GM12875 (cell line): ENCODE data around the gene WNK3.

Experiments
- H3K4me3 ChIP-seq: one replicate; pipeline ENCODE4 v1.5.1; 2011; ENCODE audit warnings: low read depth, low read length, control low read depth
- TF ChIP-seq, protein P1 (sequence below): IDR thresholded peaks from 2 replicates; pipeline ENCODE4 v1.5.1; 2011; ENCODE audit warnings: low read depth, mild to moderate bottlenecking, control low read depth, inconsistent platforms, low read length, moderate library complexity, borderline replicate concordance; ENCODE audit not compliant: insufficient read depth

Gene WNK3

DNA sequence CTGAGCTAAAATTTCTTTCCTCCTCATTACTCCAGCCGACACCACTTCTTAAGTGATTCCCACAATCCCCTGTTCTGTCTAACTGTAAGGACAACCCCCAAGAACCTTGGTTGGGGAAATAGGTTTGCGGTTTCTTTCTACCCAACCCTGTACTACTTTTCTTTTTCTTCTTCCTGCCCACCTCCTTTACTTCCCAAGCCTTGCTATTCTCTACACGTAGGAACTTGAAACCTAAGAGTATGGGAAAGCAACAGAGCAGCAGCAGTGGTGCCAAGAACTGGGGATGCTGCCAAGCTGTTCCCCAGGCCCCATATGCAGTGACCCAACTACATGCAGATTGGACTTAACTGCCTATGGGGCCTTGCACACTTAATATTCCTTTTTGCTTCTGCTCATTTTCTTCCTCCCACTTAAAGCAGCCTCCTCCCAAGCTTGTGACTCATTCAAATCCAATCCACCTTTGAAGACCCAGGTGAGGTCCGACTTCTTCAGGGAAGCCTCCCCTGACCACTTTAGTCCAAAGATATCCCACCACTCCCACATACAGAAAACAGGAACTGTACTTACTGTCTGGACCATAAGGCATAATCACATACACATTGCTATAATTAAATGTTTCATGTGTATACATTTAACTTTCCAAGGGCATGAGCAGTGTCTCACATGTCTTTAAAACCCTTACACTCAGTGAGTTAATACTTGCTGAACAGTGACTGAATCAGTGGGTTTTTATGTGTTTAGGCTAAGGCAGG lies 176.5 kb downstream of the WNK3 start:
- TF ChIP-seq, protein P1, sequence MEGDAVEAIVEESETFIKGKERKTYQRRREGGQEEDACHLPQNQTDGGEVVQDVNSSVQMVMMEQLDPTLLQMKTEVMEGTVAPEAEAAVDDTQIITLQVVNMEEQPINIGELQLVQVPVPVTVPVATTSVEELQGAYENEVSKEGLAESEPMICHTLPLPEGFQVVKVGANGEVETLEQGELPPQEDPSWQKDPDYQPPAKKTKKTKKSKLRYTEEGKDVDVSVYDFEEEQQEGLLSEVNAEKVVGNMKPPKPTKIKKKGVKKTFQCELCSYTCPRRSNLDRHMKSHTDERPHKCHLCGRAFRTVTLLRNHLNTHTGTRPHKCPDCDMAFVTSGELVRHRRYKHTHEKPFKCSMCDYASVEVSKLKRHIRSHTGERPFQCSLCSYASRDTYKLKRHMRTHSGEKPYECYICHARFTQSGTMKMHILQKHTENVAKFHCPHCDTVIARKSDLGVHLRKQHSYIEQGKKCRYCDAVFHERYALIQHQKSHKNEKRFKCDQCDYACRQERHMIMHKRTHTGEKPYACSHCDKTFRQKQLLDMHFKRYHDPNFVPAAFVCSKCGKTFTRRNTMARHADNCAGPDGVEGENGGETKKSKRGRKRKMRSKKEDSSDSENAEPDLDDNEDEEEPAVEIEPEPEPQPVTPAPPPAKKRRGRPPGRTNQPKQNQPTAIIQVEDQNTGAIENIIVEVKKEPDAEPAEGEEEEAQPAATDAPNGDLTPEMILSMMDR = no peak
- peak overlapping the region; percentile 81 for H3K4me3 ChIP-seq

DNA sequence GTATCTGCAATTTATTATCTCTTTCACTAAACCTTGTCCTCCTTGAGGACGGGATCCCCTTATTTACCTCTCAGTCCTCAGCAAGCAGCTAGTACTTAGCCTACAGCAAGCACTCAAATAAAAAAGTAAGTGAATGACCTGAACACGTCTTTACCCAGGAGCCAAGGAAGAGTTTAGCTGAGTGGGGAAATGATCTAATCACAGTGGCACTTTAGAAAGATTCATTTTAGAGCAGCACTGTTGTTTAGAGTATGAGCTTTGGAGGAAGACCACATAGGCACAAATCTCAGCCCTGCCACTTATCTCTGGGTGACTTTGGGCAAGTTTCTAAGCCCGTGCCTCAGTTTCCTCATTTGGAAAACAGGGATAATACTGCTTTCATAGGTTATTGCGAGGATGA lies 177.4 kb downstream of the WNK3 start:
- H3K4me3 ChIP-seq = peak overlapping the region; percentile 11
- TF ChIP-seq, protein P1 = no peak

DNA sequence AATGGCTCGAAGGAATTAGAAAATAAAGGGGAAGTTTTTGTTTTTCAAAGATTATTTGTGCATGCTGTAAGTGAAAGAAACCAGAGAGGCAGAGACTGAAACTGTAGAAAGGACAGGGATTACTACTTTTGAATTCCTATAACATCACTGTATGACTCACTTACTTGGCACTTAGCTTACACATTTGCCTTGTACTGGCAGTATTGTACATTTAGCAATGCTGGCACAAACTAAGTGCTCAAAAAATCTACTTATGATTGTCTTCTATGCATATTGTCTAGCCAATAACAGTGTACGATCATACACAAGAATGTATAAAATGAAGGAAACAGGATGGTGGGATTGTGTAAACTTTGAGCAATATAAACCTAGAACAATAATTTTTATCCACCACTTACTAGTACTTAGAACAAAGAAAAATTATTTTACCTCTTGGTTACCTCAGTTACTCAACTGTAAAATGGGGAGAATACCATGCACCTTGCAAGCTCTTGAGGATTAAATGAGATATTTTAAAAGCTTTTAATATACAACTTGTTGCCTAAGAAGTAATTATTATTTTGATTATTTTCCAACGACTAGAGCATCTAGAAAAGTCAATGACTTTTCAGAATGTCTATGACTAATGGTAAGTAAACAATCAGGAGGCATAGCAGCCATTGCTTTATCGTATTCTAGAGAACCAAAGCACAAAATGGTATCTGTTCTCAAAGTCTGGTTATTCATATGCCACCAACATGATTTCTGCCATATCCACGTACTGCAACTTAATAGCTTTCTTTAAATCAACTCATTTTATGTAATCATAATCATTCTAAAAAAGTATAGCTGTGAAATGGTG lies 179.5 kb downstream of the WNK3 start:
- no peak overlapping the region for H3K4me3 ChIP-seq
- TF ChIP-seq, protein P1 = no peak

DNA sequence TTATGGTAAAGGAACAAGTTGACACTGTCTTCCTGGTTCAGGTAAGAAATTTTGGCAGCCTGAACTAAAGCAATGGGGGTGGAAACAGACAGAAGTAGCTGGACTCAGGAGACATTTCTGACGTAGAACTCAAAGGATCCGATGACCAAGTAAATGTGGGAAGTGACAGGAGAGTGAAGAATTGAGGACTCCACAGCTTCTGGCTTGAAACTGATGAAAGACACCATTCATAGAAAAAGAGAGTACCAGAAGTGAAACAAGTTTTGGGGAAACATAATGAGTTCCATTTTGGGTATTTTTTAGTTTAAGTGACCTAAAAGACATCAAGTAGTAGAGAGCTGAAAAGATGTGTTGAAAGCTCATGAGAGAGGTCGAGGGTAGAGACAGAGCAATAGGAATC lies 180.5 kb downstream of the WNK3 start:
- no peak overlapping the region for H3K4me3 ChIP-seq
- TF ChIP-seq, protein P1 = no peak

DNA sequence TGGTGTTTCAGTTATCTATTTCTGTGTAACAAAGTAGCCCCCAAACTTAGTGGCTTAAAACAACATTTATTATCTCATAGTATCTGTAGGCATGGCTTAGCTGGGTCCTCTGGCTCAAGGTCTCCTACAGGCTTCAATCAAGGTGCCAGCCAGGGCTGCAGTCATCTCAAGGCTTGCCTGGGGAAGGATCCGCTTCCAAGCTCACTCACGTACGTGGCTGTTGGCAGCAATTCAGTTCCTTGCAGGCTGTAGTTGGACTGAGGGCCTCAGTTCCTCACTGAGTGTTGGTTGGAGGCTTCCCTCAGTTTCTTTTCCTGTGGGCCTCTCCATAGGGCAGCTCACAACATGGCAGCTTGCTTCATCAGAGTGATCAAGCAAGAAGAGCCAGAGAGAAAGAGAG lies 184.1 kb downstream of the WNK3 start:
- TF ChIP-seq, protein P1 = no peak
- no peak overlapping the region for H3K4me3 ChIP-seq

DNA sequence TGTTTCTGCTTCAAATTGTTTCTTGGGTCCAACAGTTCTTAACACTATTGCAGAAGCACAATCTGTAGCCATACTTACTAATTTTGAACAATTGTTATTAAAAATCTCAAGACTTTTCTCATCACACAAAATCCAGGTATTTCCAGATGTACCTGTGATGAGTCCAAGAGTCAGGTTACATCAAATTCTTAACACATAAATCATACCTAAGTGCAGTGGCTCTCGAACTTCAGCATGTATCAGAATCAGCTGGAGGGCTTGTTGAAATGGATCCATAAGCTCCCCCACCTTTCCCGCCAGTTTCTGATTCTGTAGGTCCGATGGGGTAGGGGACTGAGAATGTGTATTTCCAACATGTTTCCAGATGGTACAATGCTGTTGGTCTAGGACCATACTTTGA lies 185.4 kb downstream of the WNK3 start:
- TF ChIP-seq, protein P1 = no peak
- no peak overlapping the region for H3K4me3 ChIP-seq

DNA sequence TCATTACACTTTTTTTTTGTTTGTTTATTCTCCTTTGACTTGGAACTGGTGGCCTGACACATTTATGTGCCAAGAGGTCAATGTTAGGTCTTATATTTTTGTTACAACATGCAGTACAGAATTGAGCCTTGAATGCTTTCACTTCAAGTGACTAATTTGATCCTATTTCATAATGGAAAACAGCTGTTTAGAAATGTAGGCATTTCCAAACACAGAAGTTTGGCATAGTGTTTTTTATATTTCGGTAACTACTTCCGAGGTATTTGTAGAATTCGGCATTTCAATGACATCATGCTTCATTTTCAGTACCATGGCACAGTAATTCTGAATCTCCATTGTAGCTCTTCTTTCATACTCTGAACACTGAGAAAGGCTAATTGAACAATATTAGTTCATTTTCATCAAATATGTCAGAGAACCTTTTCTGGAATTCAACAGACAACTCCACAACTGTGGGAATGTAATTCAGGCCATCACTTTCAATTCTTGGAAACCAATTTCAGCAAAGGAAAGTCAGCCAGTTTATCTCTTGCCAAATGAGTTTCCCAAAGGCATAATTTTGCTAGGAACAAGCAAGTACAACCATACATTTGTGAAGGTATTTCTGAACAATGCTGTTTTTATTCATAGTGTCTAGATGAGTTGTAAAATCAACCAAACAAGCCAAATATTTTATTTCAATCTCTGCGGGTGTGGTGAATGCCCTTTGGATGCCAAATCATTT lies 186.2 kb downstream of the WNK3 start:
- no peak overlapping the region for H3K4me3 ChIP-seq
- TF ChIP-seq, protein P1 = no peak
